Smooth muscle cell (in vitro differentiated cells): ENCODE results near the gene MEMO1. TPM values are rescaled to one million over a fixed set of nuclear protein-coding genes. Genes with fewer than 3 reads are reported as not detected.
"Not testable (repeated sequence)": the region's sequence is repeated elsewhere in the genome, so short reads cannot be mapped to it uniquely, and the experiment has no call there.

Source experiments
- DNase-seq: peaks from one replicate; lab custom pipeline; 2025; ENCODE audit not compliant: unreplicated experiment; lab: John Stamatoyannopoulos, UW
- H2AFZ ChIP-seq: fragments of 200-600 bp; sonication (generic); 2 replicates; pipeline ENCODE4 v1.6.0; 2016; ENCODE audit warnings: antibody characterized with exemption, low read depth, mild to moderate bottlenecking
- H3F3A ChIP-seq: fragments of 200-600 bp; sonication (generic); 2 replicates; pipeline ENCODE4 v1.6.0; 2017; ENCODE audit warnings: antibody characterized with exemption, low read depth
- H3K27ac ChIP-seq: fragments of 200-600 bp; sonication (generic); 2 replicates; pipeline ENCODE4 v1.5.1; 2016; ENCODE audit warnings: low read depth, mild to moderate bottlenecking
- H3K27me3 ChIP-seq: fragments of 200-600 bp; sonication (generic); 2 replicates; pipeline ENCODE4 v1.6.1; 2016; ENCODE audit warnings: low read depth, mild to moderate bottlenecking
- H3K36me3 ChIP-seq: fragments of 200-600 bp; sonication (generic); 2 replicates; pipeline ENCODE4 v1.5.1; 2016; ENCODE audit warnings: low read depth
- H3K4me1 ChIP-seq: fragments of 200-600 bp; sonication (generic); 2 replicates; pipeline ENCODE4 v1.5.1; 2016; ENCODE audit warnings: low read depth
- H3K4me2 ChIP-seq: fragments of 200-600 bp; sonication (generic); 2 replicates; pipeline ENCODE4 v1.6.0; 2016; ENCODE audit warnings: mild to moderate bottlenecking
- H3K4me3 ChIP-seq: fragments of 200-600 bp; sonication (generic); 2 replicates; pipeline ENCODE4 v1.5.1; 2016; ENCODE audit warnings: mild to moderate bottlenecking
- H3K79me2 ChIP-seq: fragments of 200-600 bp; sonication (generic); 2 replicates; pipeline ENCODE4 v1.6.0; 2016; ENCODE audit warnings: low read depth, mild to moderate bottlenecking
- H3K9ac ChIP-seq: fragments of 200-600 bp; sonication (generic); 2 replicates; pipeline ENCODE4 v1.6.0; 2016; ENCODE audit warnings: low read depth
- H3K9me3 ChIP-seq: fragments of 200-600 bp; sonication (generic); replicated peaks from 2 replicates; pipeline ENCODE4 v1.5.1; 2016; ENCODE audit warnings: low read depth
- H4K20me1 ChIP-seq: fragments of 200-600 bp; sonication (generic); 2 replicates; pipeline ENCODE4 v1.6.0; 2016; ENCODE audit warnings: low read depth
- CTCF ChIP-seq: fragments of 200-600 bp; sonication (generic); IDR thresholded peaks from 2 replicates; pipeline ENCODE4 v1.5.1; 2017; ENCODE audit warnings: borderline replicate concordance, mild to moderate bottlenecking, antibody characterized with exemption; ENCODE audit not compliant: insufficient read depth, poor library complexity, severe bottlenecking
- WGBS: methylation state at CpG from one replicate; pipeline ENCODE4 v1.1.7; 2016; ENCODE audit warnings: low lambda C conversion rate; 5-methylcytosine and 5-hydroxymethylcytosine counted together
- polyA plus RNA-seq: library from polyadenylated mRNA; unstranded; fragments of >200 nt; fragmentation: Nextera tagmentation; extraction: Ambion mirVana; gene quantifications from 2 replicates; pipeline ENCODE4 v1.2.1, GENCODE V29; 2016
- total RNA-seq: library from RNA; depleted of rRNA; stranded (reverse); fragments of >200 nt; gene quantifications from 2 replicates; pipeline ENCODE4 v1.2.3, GENCODE V29; 2014

Gene MEMO1
- total and polyA plus RNA-seq, 2 experiments from 2014 or later, result 32.2 to 33.4 TPM

- WGBS, result 92% methylated on average over 1 of the region's 1 CpG
- Histone ChIP-seq H3K27ac (no peak overlapping the region), H3F3A (no peaks in the 10 kb centered on the region), H3K4me3 (no peak overlapping the region), H4K20me1 (no peaks in the 10 kb centered on the region), H3K4me1 (no peaks in the 10 kb centered on the region), H3K9me3 (no peaks in the 10 kb centered on the region), H2AFZ (no peak overlapping the region), H3K79me2 (peaks cover 8% of the 10 kb centered on the region), H3K27me3 (no peaks in the 10 kb centered on the region), H3K9ac (no peak overlapping the region), H3K4me2 (no peak overlapping the region), H3K36me3 (peaks cover 4% of the 10 kb centered on the region)
- TF ChIP-seq CTCF, result no peak
- DNase-seq, result no peak
Observed at GRCh38 chr2:31920962-31921361, 89.8 kb downstream of the MEMO1 start.

GRCh38 chr2:31919499-31919898 lies 91.3 kb downstream of the MEMO1 start:
- no peak overlapping the region for H3K9ac ChIP-seq

GRCh38 chr2:31909661-31910060 lies 101.1 kb downstream of the MEMO1 start:
- Histone ChIP-seq H3K36me3 (no peaks in the 10 kb centered on the region), H3K4me2 (no peak overlapping the region), H4K20me1 (peaks cover 3% of the 10 kb centered on the region), H3K9me3 (no peaks in the 10 kb centered on the region), H3K4me3 (no peak overlapping the region), H3K4me1 (no peaks in the 10 kb centered on the region), H3K9ac (no peak overlapping the region), H3K79me2 (peaks cover 11% of the 10 kb centered on the region), H3K27ac (no peak overlapping the region), H3K27me3 (no peaks in the 10 kb centered on the region), H2AFZ (no peak overlapping the region), H3F3A (no peaks in the 10 kb centered on the region)
- no peak for DNase-seq
- TF ChIP-seq CTCF, result no peak

More at GRCh38 chr2:31919499-31919898, 91.3 kb downstream of the MEMO1 start:
- peaks cover 2% of the 10 kb centered on the region for H3K79me2 ChIP-seq
- H4K20me1 ChIP-seq, result no peaks in the 10 kb centered on the region
- no peak overlapping the region for H3K4me3 ChIP-seq
- no peaks in the 10 kb centered on the region for H3F3A ChIP-seq
- no peak for DNase-seq
- H3K4me2 ChIP-seq, result no peak overlapping the region
- WGBS, result 98% methylated on average over 3 of the region's 3 CpGs
- H3K27ac ChIP-seq, result no peak overlapping the region
- H3K9me3 ChIP-seq, result no peaks in the 10 kb centered on the region
- H3K27me3 ChIP-seq, result no peaks in the 10 kb centered on the region
- TF ChIP-seq CTCF, result no peak
- peaks cover 4% of the 10 kb centered on the region for H3K36me3 ChIP-seq
- H3K4me1 ChIP-seq, result no peaks in the 10 kb centered on the region
- H2AFZ ChIP-seq, result no peak overlapping the region

- not testable (repeated sequence) for H3K4me3 ChIP-seq, H3K9ac ChIP-seq, DNase-seq, H3K9me3 ChIP-seq, H4K20me1 ChIP-seq, H3K27me3 ChIP-seq, H3F3A ChIP-seq, H3K27ac ChIP-seq, H3K4me2 ChIP-seq, H2AFZ ChIP-seq, H3K4me1 ChIP-seq, H3K36me3 ChIP-seq
- WGBS, result 96% methylated on average over 6 of the region's 6 CpGs
- H3K79me2 ChIP-seq, result peaks cover 11% of the 10 kb centered on the region
Observed at GRCh38 chr2:31907491-31907890, 103.3 kb downstream of the MEMO1 start.
